Measurements from ENCODE around the gene MYEF2. TPM values are rescaled to one million over a fixed set of nuclear protein-coding genes. Genes with fewer than 3 reads are reported as not detected.

Gene MYEF2
- total and polyA plus RNA-seq, 2 donors (not counting 3 experiments of a cell fraction or from before 2014, with no cell fraction given): 11.6 to 54.8 TPM

DNA sequence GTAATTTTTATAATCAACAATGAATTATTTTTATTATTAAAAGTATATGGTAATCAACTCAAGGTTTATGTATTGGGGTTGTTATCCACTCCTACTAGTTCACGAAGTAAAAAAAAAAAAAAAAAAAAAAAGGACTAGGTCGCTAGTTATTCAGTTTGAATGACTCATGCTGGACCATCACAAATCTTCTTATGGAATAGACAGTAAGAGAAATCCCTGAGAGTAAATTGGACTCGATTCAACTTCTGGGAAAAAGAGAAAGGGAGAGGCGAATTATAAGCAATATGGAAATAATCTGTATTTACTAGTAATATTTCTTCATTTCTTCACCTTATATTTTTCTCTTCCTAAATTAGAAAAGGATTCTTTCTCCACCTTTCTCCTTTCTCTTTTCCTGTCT lies 2.0 kb downstream of the MYEF2 start:
- no peak for DNase-seq (ENCODE audit: low read depth, low spot score)
- BruUV-seq (replicated peaks): no TSS peak
- Histone ChIP-seq H3K4me3 (replicated peaks in 1 of 3; ENCODE audit: insufficient read depth in 1 of 3, low read depth in 1 of 3, low read length in 3 of 3) (no peak overlapping the region), H3K9me3 (replicated peaks; ENCODE audit: control insufficient read depth, insufficient read depth, low read length) (no peaks in the 10 kb centered on the region), H3K36me3 (ENCODE audit: control insufficient read depth in 2 of 2, extremely low read depth in 1 of 2, insufficient read depth in 2 of 2, low read length in 2 of 2) (no peaks in the 10 kb centered on the region), H3K4me1 (ENCODE audit: control insufficient read depth, extremely low read depth, insufficient read depth, low read length) (peaks cover 12% of the 10 kb centered on the region), H3K9ac (replicated peaks; ENCODE audit: extremely low read depth, insufficient read depth, low read length) (no peak overlapping the region), H2AFZ (ENCODE audit: low read depth, low read length) (no peak overlapping the region), H3K27ac (ENCODE audit: insufficient read depth, low read depth, low read length) (no peak overlapping the region), H3K79me2 (ENCODE audit: control insufficient read depth, insufficient read depth, low read length) (peaks cover 50% of the 10 kb centered on the region), H3K27me3 (ENCODE audit: control insufficient read depth in 2 of 2, insufficient read depth in 2 of 2, low read length in 2 of 2) (no peaks in the 10 kb centered on the region), H4K20me1 (replicated peaks; ENCODE audit: control insufficient read depth, extremely low read depth, insufficient read depth, low read length) (no peaks in the 10 kb centered on the region), H3K9me1 (replicated peaks; ENCODE audit: control insufficient read depth, extremely low read depth, insufficient read depth, low read length) (no peaks in the 10 kb centered on the region), H3K4me2 (ENCODE audit: insufficient read depth, low read length) (no peak overlapping the region)
- ChIA-PET CTCF (interaction anchor here (2.1 kb wide), 1 partner anchor 11 kb away, joined by 6 read pairs; no protein-coding TSS in a partner anchor), POLR2A (no interaction called here)
- intact Hi-C loops (cut with micrococcal nuclease): loop anchor here (5.0 to 10.0 kb wide), 2 partner anchors 34 to 461 kb away; partner anchors contain the start of gene SEMA6D
- TF ChIP-seq POLR2AphosphoS5 (IDR thresholded peaks at IDR 0.05; ENCODE audit: insufficient read depth, low read depth, low read length) (no peak), POLR2A (IDR thresholded peaks at IDR 0.05; ENCODE audit: low read depth, low read length) (no peak)
- TF ChIP-seq, protein P1, sequence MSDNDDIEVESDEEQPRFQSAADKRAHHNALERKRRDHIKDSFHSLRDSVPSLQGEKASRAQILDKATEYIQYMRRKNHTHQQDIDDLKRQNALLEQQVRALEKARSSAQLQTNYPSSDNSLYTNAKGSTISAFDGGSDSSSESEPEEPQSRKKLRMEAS (IDR thresholded peaks at IDR 0.05; ENCODE audit: insufficient read depth, insufficient read length): no peak
- dilution Hi-C loops (cut with MboI; ENCODE audit: extremely low pct_ligation_motif_present, low sequenced_read_pairs): no loop called here
- no peak for FAIRE-seq

DNA sequence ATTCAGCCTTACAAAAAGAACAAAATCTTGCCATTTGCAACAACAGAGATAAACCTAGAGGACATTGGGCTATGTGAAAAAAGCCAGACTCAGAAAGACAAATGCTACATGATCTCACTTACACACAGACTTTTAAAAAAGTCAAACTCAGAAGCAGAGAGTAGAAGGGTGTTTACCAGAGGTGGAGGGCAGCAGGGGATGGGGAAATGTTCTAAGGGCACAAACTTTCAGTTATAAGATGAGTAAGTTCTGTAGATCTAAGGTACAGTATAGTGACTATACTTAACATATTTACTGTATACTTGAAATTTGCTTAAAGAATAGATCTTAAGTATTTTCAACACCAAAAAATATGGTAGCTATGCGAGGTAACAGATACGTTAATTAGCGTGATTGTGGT lies 3.0 kb downstream of the MYEF2 start:
- POLR2A ChIA-PET: no interaction called here
- no peak overlapping the region for H3K4me3 ChIP-seq (replicated peaks in 1 of 3; ENCODE audit: insufficient read depth in 1 of 3, low read depth in 1 of 3, low read length in 3 of 3)
- intact Hi-C loops (cut with micrococcal nuclease) (loop anchor here (5.0 to 10.0 kb wide), 2 partner anchors 33 to 460 kb away; partner anchors contain the start of gene SEMA6D), dilution Hi-C loops (cut with MboI; ENCODE audit: extremely low pct_ligation_motif_present, low sequenced_read_pairs) (no loop called here)
- H3K9me3 ChIP-seq (replicated peaks; ENCODE audit: control insufficient read depth, insufficient read depth, low read length): no peaks in the 10 kb centered on the region
- H2AFZ ChIP-seq (ENCODE audit: low read depth, low read length): no peak overlapping the region
- no peaks in the 10 kb centered on the region for H3K36me3 ChIP-seq (ENCODE audit: control insufficient read depth in 2 of 2, extremely low read depth in 1 of 2, insufficient read depth in 2 of 2, low read length in 2 of 2)
- H3K27ac ChIP-seq (ENCODE audit: insufficient read depth, low read depth, low read length): no peak overlapping the region
- H3K79me2 ChIP-seq (ENCODE audit: control insufficient read depth, insufficient read depth, low read length): peaks cover 57% of the 10 kb centered on the region
- TF ChIP-seq EZH2 (IDR thresholded peaks at IDR 0.05; ENCODE audit: borderline replicate concordance, low read depth, low read length, severe bottlenecking) (no peak), POLR2A (IDR thresholded peaks at IDR 0.05; ENCODE audit: low read depth, low read length) (no peak), POLR2AphosphoS5 (IDR thresholded peaks at IDR 0.05; ENCODE audit: insufficient read depth, low read depth, low read length) (no peak), MYC (IDR thresholded peaks at IDR 0.05; ENCODE audit: low read depth, low read length) (no peak), FOS (IDR thresholded peaks at IDR 0.05; ENCODE audit: borderline replicate concordance, insufficient read depth, low read length) (no peak), GATA2 (IDR thresholded peaks at IDR 0.05; ENCODE audit: insufficient read depth, insufficient read length, low read depth, low read length) (no peak), JUN (IDR thresholded peaks at IDR 0.05; ENCODE audit: borderline replicate concordance, insufficient read depth, insufficient read length, low read depth) (no peak)
- TF ChIP-seq, protein P1 (IDR thresholded peaks at IDR 0.05; ENCODE audit: insufficient read depth, insufficient read length): no peak
- TF ChIP-seq, protein P2, sequence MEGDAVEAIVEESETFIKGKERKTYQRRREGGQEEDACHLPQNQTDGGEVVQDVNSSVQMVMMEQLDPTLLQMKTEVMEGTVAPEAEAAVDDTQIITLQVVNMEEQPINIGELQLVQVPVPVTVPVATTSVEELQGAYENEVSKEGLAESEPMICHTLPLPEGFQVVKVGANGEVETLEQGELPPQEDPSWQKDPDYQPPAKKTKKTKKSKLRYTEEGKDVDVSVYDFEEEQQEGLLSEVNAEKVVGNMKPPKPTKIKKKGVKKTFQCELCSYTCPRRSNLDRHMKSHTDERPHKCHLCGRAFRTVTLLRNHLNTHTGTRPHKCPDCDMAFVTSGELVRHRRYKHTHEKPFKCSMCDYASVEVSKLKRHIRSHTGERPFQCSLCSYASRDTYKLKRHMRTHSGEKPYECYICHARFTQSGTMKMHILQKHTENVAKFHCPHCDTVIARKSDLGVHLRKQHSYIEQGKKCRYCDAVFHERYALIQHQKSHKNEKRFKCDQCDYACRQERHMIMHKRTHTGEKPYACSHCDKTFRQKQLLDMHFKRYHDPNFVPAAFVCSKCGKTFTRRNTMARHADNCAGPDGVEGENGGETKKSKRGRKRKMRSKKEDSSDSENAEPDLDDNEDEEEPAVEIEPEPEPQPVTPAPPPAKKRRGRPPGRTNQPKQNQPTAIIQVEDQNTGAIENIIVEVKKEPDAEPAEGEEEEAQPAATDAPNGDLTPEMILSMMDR (IDR thresholded peaks at IDR 0.05; ENCODE audit: extremely low read depth in 1 of 2, insufficient read depth in 1 of 2, low read depth in 1 of 2, low read length in 2 of 2): no peak
- peaks cover 12% of the 10 kb centered on the region for H3K4me1 ChIP-seq (ENCODE audit: control insufficient read depth, extremely low read depth, insufficient read depth, low read length)
- H3K9ac ChIP-seq (replicated peaks; ENCODE audit: extremely low read depth, insufficient read depth, low read length): no peak overlapping the region
- H3K4me2 ChIP-seq (ENCODE audit: insufficient read depth, low read length): no peak overlapping the region
- no peaks in the 10 kb centered on the region for H4K20me1 ChIP-seq (replicated peaks; ENCODE audit: control insufficient read depth, extremely low read depth, insufficient read depth, low read length)
- H3K9me1 ChIP-seq (replicated peaks; ENCODE audit: control insufficient read depth, extremely low read depth, insufficient read depth, low read length): no peaks in the 10 kb centered on the region
- DNase-seq (ENCODE audit: low read depth, low spot score) (no peak), FAIRE-seq (no peak)
- CTCF ChIA-PET: no interaction called here
- no peaks in the 10 kb centered on the region for H3K27me3 ChIP-seq (ENCODE audit: control insufficient read depth in 2 of 2, insufficient read depth in 2 of 2, low read length in 2 of 2)
- BruUV-seq (replicated peaks): no TSS peak
